Measurements from ENCODE around the gene MACROD2. TPM values are rescaled to one million over a fixed set of nuclear protein-coding genes. Genes with fewer than 3 reads are reported as not detected.

MACROD2 gene
- total RNA-seq, 1 experiment from 2014 or later: 1.4 TPM

GRCh38 chr20:15328084-15328483, 1332.8 kb downstream of the MACROD2 start:
- intact Hi-C loops (cut with micrococcal nuclease; ENCODE audit: unreplicated experiment): no loop called here
- H3K9me3 ChIP-seq (ENCODE audit: low read depth, low read length, poor library complexity, severe bottlenecking): peaks cover 6% of the 10 kb centered on the region
- DNase-seq (ENCODE audit: low spot score): no peak
- no peak overlapping the region for H3K4me3 ChIP-seq (ENCODE audit: low read depth, low read length, poor library complexity, severe bottlenecking)
- H3K4me1 ChIP-seq (ENCODE audit: insufficient read depth, low read length, poor library complexity, severe bottlenecking): no peaks in the 10 kb centered on the region
- ChIA-PET CTCF (no interaction called here), POLR2A (ENCODE audit: low non-redundant PET) (interaction anchor here (0.6 kb wide), 1 partner anchor 324 kb away, joined by 3 read pairs; no protein-coding TSS in a partner anchor)
- H3K36me3 ChIP-seq (ENCODE audit: insufficient read depth, low read length, poor library complexity, severe bottlenecking): no peaks in the 10 kb centered on the region
- H3K27me3 ChIP-seq (replicated peaks; ENCODE audit: insufficient read depth, low read depth, low read length, poor library complexity): no peaks in the 10 kb centered on the region
- TF ChIP-seq CTCF (conservative IDR thresholded peaks at IDR 0.05; ENCODE audit: low read depth, low read length) (no peak), EZH2 (IDR thresholded peaks at IDR 0.05; ENCODE audit: borderline replicate concordance, low read depth, low read length, poor library complexity, severe bottlenecking) (no peak)
- no peak overlapping the region for H3K27ac ChIP-seq (ENCODE audit: low read depth, low read length, poor library complexity, severe bottlenecking)
- BruUV-seq (replicated peaks): no TSS peak

- TF ChIP-seq CTCF (conservative IDR thresholded peaks at IDR 0.05; ENCODE audit: low read depth, low read length) (no peak), EZH2 (IDR thresholded peaks at IDR 0.05; ENCODE audit: borderline replicate concordance, low read depth, low read length, poor library complexity, severe bottlenecking) (no peak)
- Histone ChIP-seq H3K9me3 (ENCODE audit: low read depth, low read length, poor library complexity, severe bottlenecking) (peaks cover 5% of the 10 kb centered on the region), H3K27ac (ENCODE audit: low read depth, low read length, poor library complexity, severe bottlenecking) (no peak overlapping the region), H3K4me3 (ENCODE audit: low read depth, low read length, poor library complexity, severe bottlenecking) (no peak overlapping the region), H3K27me3 (replicated peaks; ENCODE audit: insufficient read depth, low read depth, low read length, poor library complexity) (no peaks in the 10 kb centered on the region), H3K4me1 (ENCODE audit: insufficient read depth, low read length, poor library complexity, severe bottlenecking) (no peaks in the 10 kb centered on the region), H3K36me3 (ENCODE audit: insufficient read depth, low read length, poor library complexity, severe bottlenecking) (no peaks in the 10 kb centered on the region)
- intact Hi-C loops (cut with micrococcal nuclease; ENCODE audit: unreplicated experiment): no loop called here
- POLR2A ChIA-PET (ENCODE audit: low non-redundant PET): no interaction called here
- no peak for DNase-seq (ENCODE audit: low spot score)
- BruUV-seq (replicated peaks): no TSS peak
- CTCF ChIA-PET: no interaction called here
These were observed 1337.4 kb downstream of the MACROD2 start for GRCh38 chr20:15332711-15333160.

- H3K4me3 ChIP-seq (ENCODE audit: low read depth, low read length, poor library complexity, severe bottlenecking): no peak overlapping the region
- ChIA-PET CTCF (no interaction called here), POLR2A (ENCODE audit: low non-redundant PET) (no interaction called here)
- H3K9me3 ChIP-seq (ENCODE audit: low read depth, low read length, poor library complexity, severe bottlenecking): peaks cover 5% of the 10 kb centered on the region
- no peak for TF ChIP-seq CTCF (conservative IDR thresholded peaks at IDR 0.05; ENCODE audit: low read depth, low read length)
- TF ChIP-seq EZH2 (IDR thresholded peaks at IDR 0.05; ENCODE audit: borderline replicate concordance, low read depth, low read length, poor library complexity, severe bottlenecking): no peak
- DNase-seq (ENCODE audit: low spot score): no peak
- no peaks in the 10 kb centered on the region for H3K36me3 ChIP-seq (ENCODE audit: insufficient read depth, low read length, poor library complexity, severe bottlenecking)
- H3K27me3 ChIP-seq (replicated peaks; ENCODE audit: insufficient read depth, low read depth, low read length, poor library complexity): no peaks in the 10 kb centered on the region
- intact Hi-C loops (cut with micrococcal nuclease; ENCODE audit: unreplicated experiment): no loop called here
- H3K4me1 ChIP-seq (ENCODE audit: insufficient read depth, low read length, poor library complexity, severe bottlenecking): no peaks in the 10 kb centered on the region
- BruUV-seq (replicated peaks): no TSS peak
- no peak overlapping the region for H3K27ac ChIP-seq (ENCODE audit: low read depth, low read length, poor library complexity, severe bottlenecking)
These were observed 1337.9 kb downstream of the MACROD2 start for GRCh38 chr20:15333170-15333569.
